Adipocyte (in vitro differentiated cells): ENCODE data around the gene VPS45.

Source experiments
- DNase-seq: peaks from one replicate; pipeline ENCODE4 v3.0.0-alpha.2; 2015; ENCODE audit warnings: low read depth
- H3K27me3 ChIP-seq: replicated peaks from 2 replicates; pipeline ENCODE4 v1.7.0; 2013; ENCODE audit warnings: mild to moderate bottlenecking, low read length, moderate library complexity; ENCODE audit not compliant: control insufficient read depth, insufficient read depth
- H3K36me3 ChIP-seq: 2 replicates; pipeline ENCODE4 v1.7.0; 2013; ENCODE audit warnings: low read length, mild to moderate bottlenecking, moderate library complexity; ENCODE audit not compliant: control insufficient read depth, insufficient read depth, severe bottlenecking
- H3K4me1 ChIP-seq: 2 replicates; pipeline ENCODE4 v1.7.0; 2013; ENCODE audit warnings: mild to moderate bottlenecking, low read length, moderate library complexity; ENCODE audit not compliant: control insufficient read depth, insufficient read depth
- H3K4me3 ChIP-seq: 2 replicates; pipeline ENCODE4 v1.7.0; 2013; ENCODE audit warnings: mild to moderate bottlenecking, low read length, moderate library complexity
- H3K9ac ChIP-seq: 2 replicates; pipeline ENCODE4 v1.7.0; 2013; ENCODE audit warnings: mild to moderate bottlenecking, low read length, moderate library complexity
- H3K9me3 ChIP-seq: 2 replicates; pipeline ENCODE4 v1.7.0; 2013; ENCODE audit warnings: mild to moderate bottlenecking, low read length, moderate library complexity; ENCODE audit not compliant: control insufficient read depth

VPS45 gene

GRCh38 chr1:150094734-150095265 is 27.2 kb downstream of the VPS45 start:
- no peaks in the 10 kb centered on the region for H3K27me3 ChIP-seq
- no peaks in the 10 kb centered on the region for H3K4me1 ChIP-seq
- no peak overlapping the region for H3K9ac ChIP-seq
- H3K9me3 ChIP-seq = no peaks in the 10 kb centered on the region
- H3K36me3 ChIP-seq = peaks cover 61% of the 10 kb centered on the region
- no peak overlapping the region for H3K4me3 ChIP-seq
- no peak for DNase-seq

DNA sequence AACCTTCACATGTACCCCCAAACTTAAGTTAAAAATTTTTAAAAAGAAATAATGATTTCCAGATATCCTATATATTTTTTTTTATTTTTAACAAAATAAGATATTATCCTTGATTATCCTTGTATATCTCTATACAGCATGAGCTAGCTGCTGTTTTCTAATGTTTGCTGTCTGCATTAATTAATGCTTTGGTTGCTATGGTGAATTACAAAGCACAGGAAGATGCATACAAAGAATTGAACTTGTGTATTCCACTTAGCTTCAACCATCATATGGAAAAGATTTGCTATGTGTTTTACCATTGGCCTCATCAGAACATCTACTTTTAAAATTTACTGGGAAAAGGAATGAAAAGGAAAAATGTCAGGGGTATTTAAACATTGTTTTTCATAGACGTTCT is 35.4 kb downstream of the VPS45 start:
- Histone ChIP-seq H3K9me3 (no peaks in the 10 kb centered on the region), H3K36me3 (peaks cover 33% of the 10 kb centered on the region), H3K4me1 (no peaks in the 10 kb centered on the region), H3K4me3 (no peak overlapping the region), H3K27me3 (no peaks in the 10 kb centered on the region), H3K9ac (no peak overlapping the region)
- no peak for DNase-seq

DNA sequence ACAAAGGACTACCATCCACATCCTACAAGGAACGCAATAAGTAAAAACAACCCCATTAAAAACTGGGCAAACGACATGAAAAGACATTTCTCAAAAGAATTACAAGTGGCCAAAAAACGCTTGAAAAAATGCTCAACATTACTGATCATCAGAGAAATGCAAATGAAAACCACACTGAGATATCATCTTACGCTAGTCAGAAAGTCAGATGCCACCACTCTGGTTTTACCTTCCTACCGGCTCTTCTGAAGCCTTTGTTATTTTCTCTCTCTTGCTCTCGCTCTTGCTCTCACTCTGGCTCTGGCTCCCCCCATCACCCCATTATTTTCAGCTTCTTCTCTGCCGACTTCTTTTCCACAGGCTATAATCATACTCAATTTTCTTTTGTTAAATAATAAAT is 38.8 kb downstream of the VPS45 start:
- Histone ChIP-seq H3K9ac (no peak overlapping the region), H3K36me3 (peaks cover 23% of the 10 kb centered on the region), H3K4me1 (no peaks in the 10 kb centered on the region), H3K4me3 (no peak overlapping the region), H3K27me3 (no peaks in the 10 kb centered on the region), H3K9me3 (no peaks in the 10 kb centered on the region)
- peak; percentile 7 for DNase-seq

DNA sequence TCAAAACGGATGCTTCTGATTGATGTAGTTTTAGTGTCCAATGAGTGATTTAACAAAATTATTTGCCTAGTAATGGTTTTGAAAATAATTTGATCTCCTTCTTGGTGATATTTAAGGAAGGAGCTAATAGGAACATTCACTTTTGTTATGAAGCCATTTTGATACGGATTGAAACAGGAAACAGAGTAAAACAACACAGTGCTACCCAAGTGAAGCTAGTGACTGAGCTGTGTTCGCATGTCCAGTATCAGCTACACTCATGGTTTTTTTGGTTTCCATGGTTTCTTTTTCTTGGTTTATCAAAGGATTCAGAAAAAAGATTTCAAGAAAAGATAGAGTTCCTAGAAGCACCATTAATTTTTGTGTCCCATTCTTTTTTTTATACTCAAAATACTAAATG is 42.0 kb downstream of the VPS45 start:
- Histone ChIP-seq H3K4me3 (no peak overlapping the region), H3K27me3 (no peaks in the 10 kb centered on the region), H3K36me3 (peaks cover 35% of the 10 kb centered on the region), H3K9me3 (no peaks in the 10 kb centered on the region), H3K9ac (no peak overlapping the region), H3K4me1 (no peaks in the 10 kb centered on the region)
- no peak for DNase-seq

GRCh38 chr1:150110116-150110515 is 42.5 kb downstream of the VPS45 start:
- Histone ChIP-seq H3K4me3 (no peak overlapping the region), H3K36me3 (peaks cover 30% of the 10 kb centered on the region), H3K4me1 (no peaks in the 10 kb centered on the region), H3K27me3 (no peaks in the 10 kb centered on the region), H3K9ac (no peak overlapping the region), H3K9me3 (peaks cover 4% of the 10 kb centered on the region)
- DNase-seq = no peak

DNA sequence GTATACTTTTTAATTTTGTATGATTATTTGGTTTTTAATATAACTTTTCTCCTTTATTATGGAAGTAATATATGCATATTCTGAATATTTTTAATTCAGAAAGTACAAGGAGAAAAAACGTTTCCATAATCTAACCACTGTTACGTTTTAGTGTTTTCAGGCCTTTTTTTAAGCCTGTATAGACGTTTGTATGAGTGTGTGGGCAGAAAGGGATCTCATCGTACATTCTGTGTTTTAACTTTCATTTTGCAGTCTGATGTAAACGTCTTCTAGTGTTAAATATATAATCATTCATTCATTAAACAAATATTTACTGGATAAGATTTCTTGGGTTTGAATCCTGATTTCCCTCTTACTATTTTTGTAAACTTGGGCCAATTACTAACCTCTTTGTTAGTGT is 44.1 kb downstream of the VPS45 start:
- H3K4me1 ChIP-seq = no peaks in the 10 kb centered on the region
- no peak for DNase-seq
- no peak overlapping the region for H3K9ac ChIP-seq
- peaks cover 7% of the 10 kb centered on the region for H3K9me3 ChIP-seq
- peaks cover 30% of the 10 kb centered on the region for H3K36me3 ChIP-seq
- no peak overlapping the region for H3K4me3 ChIP-seq
- H3K27me3 ChIP-seq = no peaks in the 10 kb centered on the region

- Histone ChIP-seq H3K4me1 (no peaks in the 10 kb centered on the region), H3K9me3 (peaks cover 7% of the 10 kb centered on the region), H3K4me3 (no peak overlapping the region), H3K36me3 (peaks cover 30% of the 10 kb centered on the region), H3K27me3 (no peaks in the 10 kb centered on the region), H3K9ac (no peak overlapping the region)
- DNase-seq = no peak
These were observed 47.5 kb downstream of the VPS45 start for GRCh38 chr1:150115121-150115520.

GRCh38 chr1:150118716-150119115 is 51.1 kb downstream of the VPS45 start:
- Histone ChIP-seq H3K9ac (no peak overlapping the region), H3K27me3 (no peaks in the 10 kb centered on the region), H3K36me3 (peaks cover 12% of the 10 kb centered on the region), H3K4me3 (no peak overlapping the region), H3K9me3 (peaks cover 7% of the 10 kb centered on the region), H3K4me1 (no peaks in the 10 kb centered on the region)
- no peak for DNase-seq

GRCh38 chr1:150121236-150121862 is 53.8 kb downstream of the VPS45 start:
- DNase-seq = peak; percentile 5
- Histone ChIP-seq H3K4me3 (no peak overlapping the region), H3K9me3 (no peaks in the 10 kb centered on the region), H3K27me3 (no peaks in the 10 kb centered on the region), H3K36me3 (peaks cover 7% of the 10 kb centered on the region), H3K9ac (no peak overlapping the region), H3K4me1 (no peaks in the 10 kb centered on the region)

DNA sequence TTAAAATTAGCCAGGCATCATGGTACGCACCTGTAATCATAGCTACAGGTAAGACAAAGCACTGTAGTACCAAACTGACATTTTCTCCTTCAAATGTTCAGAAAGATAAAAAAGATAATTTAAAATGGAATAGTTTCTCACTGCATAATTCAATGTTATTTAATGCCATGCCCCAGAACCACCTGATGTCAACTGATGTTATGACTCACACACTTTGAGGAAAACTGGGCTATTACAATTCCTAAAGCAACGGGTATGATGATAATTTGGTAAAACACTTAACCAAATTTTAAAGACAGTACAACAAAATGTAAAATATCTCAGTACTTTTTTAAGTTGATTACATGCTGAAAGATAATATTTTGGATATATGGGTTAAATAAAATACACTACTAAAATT is 59.2 kb downstream of the VPS45 start:
- Histone ChIP-seq H3K9me3 (no peaks in the 10 kb centered on the region), H3K27me3 (no peaks in the 10 kb centered on the region), H3K4me1 (no peaks in the 10 kb centered on the region), H3K9ac (no peak overlapping the region), H3K4me3 (no peak overlapping the region), H3K36me3 (no peaks in the 10 kb centered on the region)
- DNase-seq = no peak

GRCh38 chr1:150127464-150127863 is 59.9 kb downstream of the VPS45 start:
- peaks cover 3% of the 10 kb centered on the region for H3K36me3 ChIP-seq
- no peak overlapping the region for H3K4me3 ChIP-seq
- no peaks in the 10 kb centered on the region for H3K27me3 ChIP-seq
- no peak for DNase-seq
- no peaks in the 10 kb centered on the region for H3K4me1 ChIP-seq
- no peak overlapping the region for H3K9ac ChIP-seq
- H3K9me3 ChIP-seq = no peaks in the 10 kb centered on the region

DNA sequence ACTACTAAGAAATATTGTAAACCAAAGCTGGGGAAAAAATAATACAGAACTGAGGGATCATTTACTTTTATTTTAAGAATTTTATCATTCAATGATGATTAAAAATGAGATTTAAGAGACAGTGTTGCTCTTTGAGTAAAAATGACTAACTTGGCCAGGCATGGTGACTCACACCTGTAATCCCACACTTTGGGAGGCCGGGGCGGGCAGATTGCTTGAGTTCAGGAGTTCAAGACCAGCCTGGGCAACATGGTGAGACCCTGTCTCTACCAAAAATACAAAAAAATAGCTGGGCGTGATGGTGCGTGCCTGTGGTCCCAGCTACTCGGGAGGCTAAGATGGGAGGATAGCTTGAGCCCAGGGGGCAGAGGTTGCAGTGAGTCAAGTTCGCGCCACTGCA is 60.3 kb downstream of the VPS45 start:
- Histone ChIP-seq H3K9me3 (no peaks in the 10 kb centered on the region), H3K9ac (no peak overlapping the region), H3K27me3 (no peaks in the 10 kb centered on the region), H3K4me3 (no peak overlapping the region), H3K4me1 (no peaks in the 10 kb centered on the region), H3K36me3 (peaks cover 5% of the 10 kb centered on the region)
- DNase-seq = no peak
